GM12892 (cell line): ENCODE data around the gene ACOT7.

Experiments used
- POLR2AphosphoS5 ChIP-seq: IDR thresholded peaks from 2 replicates; pipeline ENCODE4 v1.6.1; 2011; ENCODE audit warnings: low read depth, low read length, control low read depth
- TAF1 ChIP-seq: IDR thresholded peaks from 2 replicates; pipeline ENCODE4 v1.6.1; 2011; ENCODE audit warnings: low read depth, mild to moderate bottlenecking, control low read depth, low read length, borderline replicate concordance

- TF ChIP-seq POLR2AphosphoS5 (no peak), TAF1 (no peak)
These were observed 43.0 kb downstream of the ACOT7 start for GRCh38 chr1:6350416-6351088.
